Endothelial cell of umbilical vein (primary cell): ENCODE data around the gene MR1. TPM values are rescaled to one million over a fixed set of nuclear protein-coding genes. Genes with fewer than 3 reads are reported as not detected.

ENCODE experiments used
- BruUV-seq: library from RNA; stranded (reverse); fragments of 400-500 nt; replicated peaks from 2 replicates; lab custom pipeline; 2021; lab: Mats Ljungman, UMichigan
- CTCF ChIA-PET: fragments of 300-600, 350-600 bp; sonication (Branson Sonifier 250); formaldehyde crosslinking; loops from one replicate; lab custom pipeline; 2021; ENCODE audit warnings: antibody characterized with exemption, inconsistent platforms; lab: Charles Lee
- POLR2A ChIA-PET: fragments of 300-600, 350-600 bp; sonication (Branson Sonifier 250); formaldehyde crosslinking; loops from one replicate; lab custom pipeline; 2021; ENCODE audit warnings: antibody characterized with exemption, inconsistent platforms; lab: Charles Lee
- DNase-seq: peaks from one replicate; pipeline ENCODE4 v3.0.0-alpha.2; 2011; ENCODE audit warnings: low read depth, low spot score
- FAIRE-seq: peaks from 2 replicates; lab custom pipeline; 2011; peaks lifted over from hg19 to GRCh38; lab: Jason Lieb, UNC
- H2AFZ ChIP-seq: 2 replicates; pipeline ENCODE4 v1.6.0; 2012; ENCODE audit warnings: low read depth, low read length, control low read depth, inconsistent platforms
- H3K27ac ChIP-seq: 2 replicates; pipeline ENCODE4 v1.5.1; 2011; ENCODE audit warnings: low read depth, mild to moderate bottlenecking, control low read depth, low read length, moderate library complexity; ENCODE audit not compliant: insufficient read depth
- H3K27me3 ChIP-seq, 2 experiments: 2 replicates each; pipeline versions ENCODE4 v1.6.0 to v1.6.1; 2011; ENCODE audit warnings: low read length in 2 of 2, mixed read lengths in 1 of 2; ENCODE audit not compliant: control insufficient read depth in 2 of 2, insufficient read depth in 2 of 2
- H3K36me3 ChIP-seq, 2 experiments: 2 replicates in 1 of 2; 3 replicates in 1 of 2; pipeline ENCODE4 v1.5.1; 2011; ENCODE audit warnings: low read length in 2 of 2, mild to moderate bottlenecking in 1 of 2, moderate library complexity in 1 of 2; ENCODE audit not compliant: control insufficient read depth in 2 of 2, insufficient read depth in 2 of 2; ENCODE audit errors: extremely low read depth in 1 of 2
- H3K4me1 ChIP-seq: 3 replicates; pipeline ENCODE4 v1.5.1; 2011; ENCODE audit warnings: mild to moderate bottlenecking, low read length; ENCODE audit not compliant: control insufficient read depth, insufficient read depth; ENCODE audit errors: extremely low read depth
- H3K4me2 ChIP-seq: 2 replicates; pipeline ENCODE4 v1.6.1; 2011; ENCODE audit warnings: low read length, control low read depth, mixed read lengths; ENCODE audit not compliant: insufficient read depth
- H3K4me3 ChIP-seq, 3 experiments: fragments of 200-600 bp in 1 of 3; sonication (generic), shearing (Covaris generic) in 1 of 3; replicated peaks in 1 of 3; 2 replicates each; pipeline ENCODE4 v1.5.1; 2011 to 2016; ENCODE audit warnings: control low read depth in 3 of 3, low read length in 3 of 3, mild to moderate bottlenecking in 2 of 3, inconsistent platforms in 1 of 3, low read depth in 1 of 3, moderate library complexity in 1 of 3; ENCODE audit not compliant: insufficient read depth in 1 of 3
- H3K79me2 ChIP-seq: 2 replicates; pipeline ENCODE4 v1.6.0; 2012; ENCODE audit warnings: low read length, inconsistent platforms; ENCODE audit not compliant: control insufficient read depth, insufficient read depth
- H3K9ac ChIP-seq: replicated peaks from 2 replicates; pipeline ENCODE3; 2011; ENCODE audit warnings: low read length, control low read depth; ENCODE audit not compliant: insufficient read depth; ENCODE audit errors: extremely low read depth
- H3K9me1 ChIP-seq: replicated peaks from 3 replicates; pipeline ENCODE4 v1.6.0; 2011; ENCODE audit warnings: mild to moderate bottlenecking, low read length; ENCODE audit not compliant: control insufficient read depth, insufficient read depth; ENCODE audit errors: extremely low read depth
- H3K9me3 ChIP-seq: replicated peaks from 2 replicates; pipeline ENCODE4 v1.5.1; 2012; ENCODE audit warnings: low read length, inconsistent platforms; ENCODE audit not compliant: control insufficient read depth, insufficient read depth
- H4K20me1 ChIP-seq: replicated peaks from 2 replicates; pipeline ENCODE3; 2011; ENCODE audit warnings: mild to moderate bottlenecking, low read length; ENCODE audit not compliant: control insufficient read depth, insufficient read depth; ENCODE audit errors: extremely low read depth
- CTCF ChIP-seq, 2 donors: IDR thresholded peaks; 1 replicate in 1 of 2; 2 replicates in 1 of 2; pipeline ENCODE4 v1.5.1; 2011; ENCODE audit warnings: low read length in 2 of 2, mild to moderate bottlenecking in 2 of 2, moderate library complexity in 2 of 2, control low read depth in 1 of 2, inconsistent platforms in 1 of 2, low read depth in 1 of 2; ENCODE audit not compliant: insufficient read depth in 1 of 2; ENCODE audit errors: extremely low read depth in 1 of 2
- FOS ChIP-seq: IDR thresholded peaks from 2 replicates; pipeline ENCODE4 v1.6.1; 2011; ENCODE audit warnings: mild to moderate bottlenecking, low read length, moderate library complexity, borderline replicate concordance; ENCODE audit not compliant: insufficient read depth
- JUN ChIP-seq: IDR thresholded peaks from 2 replicates; pipeline ENCODE4 v1.6.1; 2011; ENCODE audit warnings: borderline replicate concordance, low read depth; ENCODE audit not compliant: insufficient read length, insufficient read depth
- MAX ChIP-seq: IDR thresholded peaks from 2 replicates; pipeline ENCODE4 v1.6.1; 2011; ENCODE audit not compliant: insufficient read depth, insufficient read length
- MYC ChIP-seq: IDR thresholded peaks from one replicate; pipeline ENCODE4 v1.6.1; 2011; ENCODE audit warnings: mild to moderate bottlenecking, low read depth, low read length
- POLR2AphosphoS5 ChIP-seq: IDR thresholded peaks from 2 replicates; pipeline ENCODE4 v1.6.1; 2012; ENCODE audit warnings: low read depth, mild to moderate bottlenecking, control low read depth, low read length, moderate library complexity; ENCODE audit not compliant: insufficient read depth
- dilution Hi-C: fragments of 300-500 bp; cut with MboI; formaldehyde crosslinking; loops from one replicate; pipeline ENCODE4 v1.15.0; 2019; ENCODE audit warnings: low sequenced_read_pairs; ENCODE audit not compliant: extremely low pct_ligation_motif_present
- intact Hi-C: fragments of 100-400 bp; cut with micrococcal nuclease; formaldehyde crosslinking; loops from one replicate; pipeline ENCODE4 v1.10.0; 2022
- polyA plus RNA-seq, 4 experiments: library from polyadenylated mRNA; depleted of rRNA in 3 of 4; stranded (reverse) in 3 of 4; unstranded in 1 of 4; fragments of >200 nt; gene quantifications; 2 replicates each; pipeline versions ENCODE4 v1.2.1 to v1.2.3, GENCODE V29; 2011 to 2012; ENCODE audit warnings: missing spikeins in 1 of 4
- total RNA-seq: library from RNA; stranded (reverse); gene quantifications from 2 replicates; pipeline ENCODE4 v1.2.3, GENCODE V29; 2021

Gene MR1
- total and polyA plus RNA-seq, 2 donors (not counting 3 experiments of a cell fraction or from before 2014, with no cell fraction given) = 1.3 to 2.5 TPM

- H3K27me3 ChIP-seq = peaks cover 0 to 4% of the 10 kb centered on the region in 2 experiments
- no peaks in the 10 kb centered on the region for H3K9me3 ChIP-seq
- BruUV-seq = no TSS peak
- H3K27ac ChIP-seq = no peak overlapping the region
- H3K36me3 ChIP-seq = no peaks in the 10 kb centered on the region
- dilution Hi-C loops = no loop called here
- intact Hi-C loops = loop anchor here (1.0 to 10.0 kb wide), 4 partner anchors 46 to 450 kb away; partner anchors contain the start of gene XPR1
- H2AFZ ChIP-seq = no peak overlapping the region
- H3K4me1 ChIP-seq = peaks cover 3% of the 10 kb centered on the region
- DNase-seq = no peak
- FAIRE-seq = no peak
- ChIA-PET CTCF (interaction anchor here (0.7 to 10.6 kb wide), 21 partner anchors 9 to 569 kb away, joined by 3 to 319 read pairs (median 7); no protein-coding TSS in a partner anchor), POLR2A (interaction anchor here (0.8 to 1.0 kb wide), 2 partner anchors 20 to 55 kb away, joined by 3 read pairs; no protein-coding TSS in a partner anchor)
- H3K4me2 ChIP-seq = no peak overlapping the region
- H3K79me2 ChIP-seq = peaks cover 10% of the 10 kb centered on the region
- H3K9me1 ChIP-seq = no peaks in the 10 kb centered on the region
- no peaks in the 10 kb centered on the region for H4K20me1 ChIP-seq
- TF ChIP-seq CTCF (IDR thresholded peaks at IDR 0.05; ENCODE audit: extremely low read depth in 1 of 2, insufficient read depth in 1 of 2, low read depth in 1 of 2, low read length in 2 of 2) (no peak), MAX (no peak), POLR2AphosphoS5 (no peak), MYC (no peak)
- H3K9ac ChIP-seq = no peak overlapping the region
- no peak overlapping the region for H3K4me3 ChIP-seq
Measured at GRCh38 chr1:181084606-181084969, 50.8 kb downstream of the MR1 start.

GRCh38 chr1:181086091-181086490 lies 52.3 kb downstream of the MR1 start:
- Histone ChIP-seq H3K4me2 (no peak overlapping the region), H3K79me2 (peaks cover 25% of the 10 kb centered on the region), H3K9ac (no peak overlapping the region), H3K36me3 (no peaks in the 10 kb centered on the region), H3K4me3 (no peak overlapping the region), H3K4me1 (peaks cover 5% of the 10 kb centered on the region), H3K9me3 (no peaks in the 10 kb centered on the region), H3K27me3 (no peaks in the 10 kb centered on the region), H4K20me1 (no peaks in the 10 kb centered on the region), H2AFZ (no peak overlapping the region), H3K27ac (no peak overlapping the region), H3K9me1 (no peaks in the 10 kb centered on the region)
- intact Hi-C loops = loop anchor here (5.0 to 10.0 kb wide), 2 partner anchors 451 to 554 kb away; partner anchors contain the start of gene XPR1
- BruUV-seq = no TSS peak
- ChIA-PET CTCF (interaction anchor here (0.7 to 10.6 kb wide), 7 partner anchors 19 to 204 kb away, joined by 3 to 319 read pairs (median 5); no protein-coding TSS in a partner anchor), POLR2A (interaction anchor here (1.2 kb wide), 1 partner anchor 19 kb away, joined by 3 read pairs; no protein-coding TSS in a partner anchor)
- dilution Hi-C loops = no loop called here
- DNase-seq (no peak), FAIRE-seq (no peak)
- TF ChIP-seq FOS (no peak), JUN (no peak), MAX (no peak), CTCF (IDR thresholded peaks at IDR 0.05; ENCODE audit: extremely low read depth in 1 of 2, insufficient read depth in 1 of 2, low read depth in 1 of 2, low read length in 2 of 2) (no peak)
